Stomach smooth muscle (tissue), 2 donors: ENCODE results near the gene SSH3.

Source experiments
- H3K27ac ChIP-seq: one replicate; pipeline ENCODE4 v1.7.0; 2013; ENCODE audit warnings: mild to moderate bottlenecking, low read length, inconsistent platforms
- H3K27me3 ChIP-seq, 2 donors: one replicate each; pipeline ENCODE4 v1.7.0; 2013; ENCODE audit warnings: low read length in 2 of 2; ENCODE audit not compliant: insufficient read depth in 2 of 2, control insufficient read depth in 1 of 2
- H3K36me3 ChIP-seq, 2 donors: one replicate each; pipeline ENCODE4 v1.7.0; 2013; ENCODE audit warnings: low read length in 2 of 2; ENCODE audit not compliant: control insufficient read depth in 2 of 2, insufficient read depth in 2 of 2
- H3K4me1 ChIP-seq: one replicate; pipeline ENCODE4 v1.7.0; 2013; ENCODE audit warnings: low read length; ENCODE audit not compliant: control insufficient read depth, insufficient read depth
- H3K4me3 ChIP-seq, 2 donors: one replicate each; pipeline ENCODE4 v1.7.0; 2013; ENCODE audit warnings: low read length in 2 of 2
- H3K9ac ChIP-seq, 2 donors: one replicate each; pipeline ENCODE4 v1.7.0; 2013; ENCODE audit warnings: low read length in 2 of 2, mild to moderate bottlenecking in 1 of 2
- H3K9me3 ChIP-seq, 2 donors: one replicate each; pipeline ENCODE4 v1.7.0; 2013; ENCODE audit warnings: low read length in 2 of 2; ENCODE audit not compliant: control insufficient read depth in 2 of 2
- donor health status: healthy.
- donor health status: Pancreatic carcinoma.

SSH3 gene

DNA sequence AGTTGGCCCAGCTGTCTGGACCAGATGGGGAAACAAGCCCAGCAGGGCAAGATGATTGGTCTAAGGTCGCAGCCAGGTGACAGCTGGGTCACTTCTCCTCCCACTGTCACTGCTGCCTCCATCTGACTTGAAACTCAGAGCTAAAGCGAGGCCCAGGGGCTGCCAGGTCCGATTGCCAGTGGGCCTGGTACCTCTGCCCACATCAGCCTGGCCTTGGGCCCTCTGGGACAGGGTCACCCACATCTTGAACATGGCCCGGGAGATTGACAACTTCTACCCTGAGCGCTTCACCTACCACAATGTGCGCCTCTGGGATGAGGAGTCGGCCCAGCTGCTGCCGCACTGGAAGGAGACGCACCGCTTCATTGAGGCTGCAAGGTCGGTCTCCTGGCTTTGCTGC, 5.8 kb downstream of the SSH3 start:
- no peak overlapping the region for H3K27ac ChIP-seq
- H3K4me3 ChIP-seq = no peak overlapping the region
- no peaks in the 10 kb centered on the region for H3K9me3 ChIP-seq
- no peak overlapping the region for H3K9ac ChIP-seq
- H3K4me1 ChIP-seq = peaks cover 9% of the 10 kb centered on the region
- no peaks in the 10 kb centered on the region for H3K27me3 ChIP-seq
- peaks cover 3 to 6% of the 10 kb centered on the region in 2 donors for H3K36me3 ChIP-seq

GRCh38 chr11:67309661-67310061, 6.3 kb downstream of the SSH3 start:
- H3K4me1 ChIP-seq = peaks cover 4% of the 10 kb centered on the region
- H3K4me3 ChIP-seq = no peak overlapping the region
- no peaks in the 10 kb centered on the region for H3K9me3 ChIP-seq
- H3K9ac ChIP-seq = no peak overlapping the region
- H3K27ac ChIP-seq = no peak overlapping the region
- H3K27me3 ChIP-seq = no peaks in the 10 kb centered on the region
- H3K36me3 ChIP-seq = peaks cover 3 to 6% of the 10 kb centered on the region in 2 donors

GRCh38 chr11:67310246-67311050, 7.1 kb downstream of the SSH3 start:
- Histone ChIP-seq H3K36me3 (peaks cover 3 to 6% of the 10 kb centered on the region in 2 donors), H3K9ac (no peak overlapping the region), H3K27ac (no peak overlapping the region), H3K4me1 (peaks cover under 1% of the 10 kb centered on the region), H3K27me3 (no peaks in the 10 kb centered on the region), H3K9me3 (no peaks in the 10 kb centered on the region), H3K4me3 (no peak overlapping the region)

DNA sequence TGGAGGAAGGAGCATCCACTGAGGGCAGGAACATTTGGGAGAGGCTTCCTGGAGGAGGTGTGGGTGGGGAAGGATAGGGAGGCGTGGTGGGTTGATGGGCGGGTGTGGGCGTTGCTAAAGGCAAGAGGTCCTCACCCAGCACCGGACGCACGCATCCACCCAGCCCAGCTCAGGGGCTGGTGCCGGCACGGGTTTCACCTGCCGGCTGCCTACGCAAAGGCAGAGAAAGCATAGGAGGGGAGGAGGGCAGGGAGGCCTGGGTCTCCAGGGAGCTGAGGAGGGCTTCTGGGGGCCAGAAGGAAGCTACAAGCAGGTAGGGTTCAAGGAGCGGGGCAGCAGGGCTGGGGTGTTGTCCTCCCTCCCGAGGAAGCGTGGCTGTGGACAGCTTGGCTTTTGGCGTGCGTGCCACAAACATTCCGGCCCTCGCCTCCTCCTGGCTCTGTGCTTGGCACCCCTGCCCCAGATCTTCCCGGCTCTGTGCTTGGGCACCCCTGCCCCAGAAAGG, 7.8 kb downstream of the SSH3 start:
- no peaks in the 10 kb centered on the region for H3K9me3 ChIP-seq
- H3K27me3 ChIP-seq = no peaks in the 10 kb centered on the region
- H3K4me1 ChIP-seq = no peaks in the 10 kb centered on the region
- no peak overlapping the region for H3K4me3 ChIP-seq
- no peak overlapping the region for H3K27ac ChIP-seq
- H3K9ac ChIP-seq = no peak overlapping the region
- H3K36me3 ChIP-seq = peaks cover 3 to 6% of the 10 kb centered on the region in 2 donors

GRCh38 chr11:67311556-67312082, 8.3 kb downstream of the SSH3 start:
- Histone ChIP-seq H3K27me3 (no peaks in the 10 kb centered on the region), H3K9ac (no peak overlapping the region), H3K36me3 (peaks cover 3 to 6% of the 10 kb centered on the region in 2 donors), H3K4me3 (no peak overlapping the region), H3K4me1 (no peaks in the 10 kb centered on the region), H3K9me3 (no peaks in the 10 kb centered on the region), H3K27ac (no peak overlapping the region)

DNA sequence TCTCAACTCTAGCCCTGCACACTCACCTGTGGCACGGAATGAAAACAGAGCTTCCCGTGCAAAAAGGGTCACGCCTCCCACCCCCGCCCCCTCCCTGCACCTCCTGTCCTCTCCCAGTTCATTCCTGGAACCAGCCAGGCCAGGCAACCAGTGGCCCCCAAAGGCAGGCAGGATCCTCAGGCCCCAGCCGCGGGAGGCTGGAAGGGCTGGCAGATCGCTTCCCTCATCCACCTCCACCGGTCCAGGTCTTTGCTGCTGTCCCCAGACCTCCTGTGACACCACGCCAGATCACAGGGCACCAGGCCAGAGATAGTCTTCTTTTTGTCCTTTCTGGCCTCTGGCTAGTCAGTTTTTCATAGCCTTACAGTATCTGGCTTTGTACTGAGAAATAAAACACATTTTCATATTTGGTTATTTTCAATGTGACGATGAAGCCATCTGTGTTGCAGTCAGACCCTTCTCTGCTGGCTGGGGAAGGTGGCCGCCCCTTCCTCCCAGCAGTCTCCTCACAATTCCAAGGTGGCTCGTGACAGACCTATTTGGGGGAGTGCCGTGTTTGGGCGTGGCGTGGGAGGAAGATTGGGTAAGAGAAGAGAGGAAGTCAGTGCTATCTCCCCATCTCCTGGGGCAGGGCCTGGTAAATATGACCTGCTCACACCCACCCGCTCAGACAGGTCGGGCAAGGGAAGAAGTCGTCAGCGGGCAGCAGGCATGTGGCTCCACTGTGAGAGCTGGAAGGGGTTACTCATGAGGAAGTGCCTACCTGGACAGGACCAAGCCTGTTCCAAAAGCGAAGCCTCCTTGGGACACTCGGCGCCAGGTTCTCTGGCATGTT, 9.1 kb downstream of the SSH3 start:
- Histone ChIP-seq H3K27ac (no peak overlapping the region), H3K36me3 (peaks cover 3 to 6% of the 10 kb centered on the region in 2 donors)

GRCh38 chr11:67313125-67313890, 10.0 kb downstream of the SSH3 start:
- Histone ChIP-seq H3K27me3 (no peaks in the 10 kb centered on the region), H3K9me3 (no peaks in the 10 kb centered on the region), H3K27ac (no peak overlapping the region), H3K4me1 (peaks cover 4% of the 10 kb centered on the region), H3K9ac (no peak overlapping the region), H3K4me3 (no peak overlapping the region), H3K36me3 (peaks cover 3 to 6% of the 10 kb centered on the region in 2 donors)

More for the DNA sequence above, 9.1 kb downstream of the SSH3 start:
- H3K27me3 ChIP-seq = no peaks in the 10 kb centered on the region
- H3K9ac ChIP-seq = no peak overlapping the region
- no peaks in the 10 kb centered on the region for H3K9me3 ChIP-seq
- no peak overlapping the region for H3K4me3 ChIP-seq
- H3K4me1 ChIP-seq = no peaks in the 10 kb centered on the region

DNA sequence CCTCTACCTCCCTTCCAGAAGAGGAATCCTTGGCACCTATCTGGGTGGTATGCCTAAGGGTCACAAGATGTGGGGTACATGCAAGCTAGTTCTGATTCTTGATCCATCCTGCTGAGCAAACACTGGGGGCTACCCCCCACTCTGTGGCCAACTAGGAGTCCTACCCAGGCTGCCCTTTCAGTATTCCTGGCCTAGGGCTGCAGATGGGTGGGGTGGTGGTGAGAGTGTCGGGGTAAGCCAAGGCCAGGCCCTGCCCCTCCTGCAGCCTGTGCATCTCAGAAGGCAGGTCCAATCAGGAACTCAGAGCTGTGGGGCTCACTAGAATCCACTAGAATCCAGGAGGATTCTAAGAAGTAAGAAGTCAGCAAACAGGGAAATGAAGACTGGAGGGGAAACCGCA, 10.9 kb downstream of the SSH3 start:
- Histone ChIP-seq H3K27ac (no peak overlapping the region), H3K4me3 (no peak overlapping the region)

DNA sequence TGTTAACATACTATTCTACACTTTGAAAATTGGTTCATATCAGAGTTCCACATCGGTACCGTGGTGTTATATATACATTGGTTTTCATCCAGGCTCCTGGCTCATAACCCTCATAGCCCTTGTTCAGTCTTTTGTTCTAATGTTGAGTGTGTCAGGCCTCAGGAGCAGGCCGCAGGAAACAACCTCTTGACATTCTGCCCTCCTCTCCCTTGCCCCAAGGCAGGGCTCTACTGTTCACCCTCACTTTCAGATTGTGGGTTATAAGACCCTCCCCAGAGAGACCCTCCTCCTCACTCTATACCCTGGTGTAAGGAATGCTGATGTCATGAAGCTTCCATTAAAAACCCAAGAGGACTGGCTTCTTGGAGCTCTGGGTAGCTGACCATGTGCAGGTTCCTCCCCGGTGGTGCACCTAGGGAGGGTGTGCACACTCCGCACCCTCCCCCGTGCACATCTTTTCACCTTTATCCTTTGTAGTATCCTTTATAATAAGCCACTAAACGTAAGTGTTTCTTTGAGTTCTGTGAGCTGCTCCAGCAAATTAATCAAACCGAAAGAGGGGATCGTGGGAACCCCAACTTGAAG, 12.1 kb downstream of the SSH3 start:
- H3K4me3 ChIP-seq = no peak overlapping the region
- no peak overlapping the region for H3K9ac ChIP-seq
- H3K9me3 ChIP-seq = no peaks in the 10 kb centered on the region
- no peak overlapping the region for H3K27ac ChIP-seq
- H3K4me1 ChIP-seq = peaks cover 15% of the 10 kb centered on the region
- peaks cover 0 to 3% of the 10 kb centered on the region in 2 donors for H3K36me3 ChIP-seq
- no peaks in the 10 kb centered on the region for H3K27me3 ChIP-seq

More for the DNA sequence above, 10.9 kb downstream of the SSH3 start:
- no peak overlapping the region for H3K9ac ChIP-seq
- H3K4me1 ChIP-seq = peaks cover 9% of the 10 kb centered on the region
- no peaks in the 10 kb centered on the region for H3K27me3 ChIP-seq
- H3K36me3 ChIP-seq = peaks cover 3% of the 10 kb centered on the region in 2 donors
- H3K9me3 ChIP-seq = no peaks in the 10 kb centered on the region

DNA sequence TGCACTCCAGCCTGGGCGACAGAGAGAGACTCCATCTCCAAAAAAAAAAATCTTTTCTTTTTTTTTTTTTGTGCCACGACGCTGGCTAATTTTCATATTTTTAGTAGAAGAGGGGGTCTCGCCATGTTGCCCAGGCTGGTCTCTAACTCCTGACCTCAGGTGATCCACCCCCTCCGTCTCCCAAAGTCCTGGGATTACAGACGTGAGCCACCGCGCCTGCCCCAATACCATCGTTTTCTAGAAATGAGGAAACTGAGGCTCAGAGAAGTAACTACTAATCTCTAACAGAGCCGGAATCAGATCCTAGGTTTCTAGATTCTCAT, 13.5 kb downstream of the SSH3 start:
- peaks cover 0 to 7% of the 10 kb centered on the region in 2 donors for H3K36me3 ChIP-seq
- H3K9me3 ChIP-seq = no peaks in the 10 kb centered on the region
- H3K9ac ChIP-seq = peak overlapping the region; percentile 74 to 78
- H3K27me3 ChIP-seq = no peaks in the 10 kb centered on the region
- peaks cover 19% of the 10 kb centered on the region for H3K4me1 ChIP-seq
- peak overlapping the region; percentile 90 to 92 for H3K4me3 ChIP-seq
- peak overlapping the region; percentile 82 for H3K27ac ChIP-seq
